Measurements from ENCODE around the gene QSOX1.

QSOX1 gene

DNA sequence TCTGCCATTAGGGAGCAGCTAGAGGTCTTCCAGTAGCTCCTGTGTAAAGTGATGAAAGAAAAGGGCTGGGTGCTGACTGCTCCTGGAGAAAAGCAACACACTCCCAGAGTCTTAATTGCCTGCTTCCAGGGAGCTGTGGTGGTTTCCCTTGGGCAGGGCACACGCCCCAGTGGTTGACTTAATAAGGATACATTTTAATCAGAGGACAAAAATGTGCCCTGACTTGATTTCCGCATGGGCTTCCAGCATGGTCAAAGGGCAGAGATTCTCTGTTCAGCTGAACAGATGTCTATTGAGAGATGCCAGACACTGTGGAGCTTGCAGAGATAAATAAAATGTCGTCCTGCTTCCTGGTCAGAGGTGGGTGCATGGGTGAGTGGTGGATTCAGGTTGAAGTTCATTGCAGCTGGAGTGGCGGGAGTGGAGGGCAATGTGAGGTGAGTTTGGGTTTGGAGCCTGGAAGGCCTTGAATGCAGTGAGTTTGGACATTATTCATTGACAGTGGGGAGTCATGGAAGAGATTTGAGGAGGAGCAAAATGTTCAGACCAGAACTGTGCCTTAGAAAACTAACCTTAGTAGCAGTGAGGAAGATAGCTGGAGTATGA lies 16.0 kb downstream of the QSOX1 start:
- DNase-seq, result no peak

DNA sequence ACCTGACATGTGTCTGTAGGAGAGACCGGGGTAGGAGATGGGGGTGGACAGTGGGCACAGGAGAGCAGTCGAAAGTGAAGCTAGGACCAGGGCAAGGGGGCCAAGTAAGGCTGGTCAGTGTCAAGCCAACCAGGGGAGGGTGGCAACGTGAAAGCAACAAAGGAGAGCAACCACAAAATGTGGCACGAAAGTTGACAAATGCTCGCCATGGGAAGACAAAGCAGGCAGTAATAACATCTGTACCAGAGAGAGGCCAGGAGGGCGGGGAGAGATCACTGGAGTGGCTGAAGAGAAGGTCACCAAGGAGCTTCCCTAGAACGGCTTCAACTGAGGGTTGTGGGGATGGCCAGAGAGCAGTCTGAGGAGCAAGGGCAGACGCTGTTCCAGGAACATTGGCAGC lies 17.0 kb downstream of the QSOX1 start:
- no peak for DNase-seq

DNA sequence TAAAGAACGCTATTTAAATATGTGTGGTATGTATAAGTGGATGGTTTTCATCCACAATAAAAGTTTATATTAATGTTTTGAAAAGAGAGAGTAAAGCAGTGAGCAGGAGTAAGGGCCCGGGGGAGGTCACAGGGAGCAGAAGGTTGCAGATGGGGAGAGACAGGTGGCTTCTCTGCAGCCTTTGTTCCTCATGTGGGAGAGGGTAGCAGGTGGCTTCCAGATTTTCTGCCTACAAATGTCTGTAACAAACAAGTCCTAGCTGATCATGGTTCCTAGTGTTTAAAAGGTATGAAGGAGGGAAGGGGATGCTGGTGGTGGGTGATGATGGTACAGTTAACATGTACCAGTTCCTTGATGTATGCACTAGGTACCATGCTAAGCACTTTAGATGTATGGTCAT lies 18.8 kb downstream of the QSOX1 start:
- no peak for DNase-seq

DNA sequence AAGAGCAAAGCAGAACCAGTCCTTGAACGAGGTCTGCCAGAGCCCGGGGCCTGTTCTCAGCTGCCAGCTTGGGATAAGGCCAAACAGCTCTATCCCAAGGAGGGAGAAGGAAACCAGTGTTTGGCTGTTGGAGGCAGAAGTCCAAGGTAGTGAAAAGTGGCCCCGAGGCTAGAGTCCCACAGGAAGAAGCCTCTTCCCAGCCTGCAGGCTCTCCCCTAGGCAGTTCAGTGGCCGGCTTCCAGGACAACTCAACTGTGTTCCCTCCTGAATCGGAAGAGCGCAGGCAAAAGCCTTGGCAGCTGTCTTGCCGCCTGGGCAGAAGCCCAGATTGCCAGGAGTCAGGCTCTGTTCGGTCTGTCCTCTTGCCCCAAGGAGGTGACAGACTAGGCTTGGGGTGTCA lies 19.3 kb downstream of the QSOX1 start:
- DNase-seq, result no peak

DNA sequence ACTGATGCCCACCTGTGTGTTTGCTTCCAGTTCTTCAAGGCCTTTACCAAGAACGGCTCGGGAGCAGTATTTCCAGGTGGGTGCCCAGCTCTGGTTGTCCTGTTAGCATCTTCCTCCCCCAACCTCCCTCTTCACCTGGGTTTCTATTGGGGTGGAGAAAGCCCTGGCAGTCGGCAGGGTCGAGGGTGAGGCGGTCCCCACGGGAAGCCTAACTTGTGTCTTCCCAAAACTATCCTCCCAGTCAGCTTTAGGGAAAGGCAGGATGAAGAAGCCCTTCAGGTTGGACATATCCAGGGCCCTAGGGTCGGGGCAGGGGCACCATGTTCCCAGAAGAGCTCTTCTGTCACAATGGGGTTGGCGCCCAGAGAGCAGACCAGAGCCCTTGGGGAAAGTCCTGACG lies 20.6 kb downstream of the QSOX1 start:
- DNase-seq, result no peak

DNA sequence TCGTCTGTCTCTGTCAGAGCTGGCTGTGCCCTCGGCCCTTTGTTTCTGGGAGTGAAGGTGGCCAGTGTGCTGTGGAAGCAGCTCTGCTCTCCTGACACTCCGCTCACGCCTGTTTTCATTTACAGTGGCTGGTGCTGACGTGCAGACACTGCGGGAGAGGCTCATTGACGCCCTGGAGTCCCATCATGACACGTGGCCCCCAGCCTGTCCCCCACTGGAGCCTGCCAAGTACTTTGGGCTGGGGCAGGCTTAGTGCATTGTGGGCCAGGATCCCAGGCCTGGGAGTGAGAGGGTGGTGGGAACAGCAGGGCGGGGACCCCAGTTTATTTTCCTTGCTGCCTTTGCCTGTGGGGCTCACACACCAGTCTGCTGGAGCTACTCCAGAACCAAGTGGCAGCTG lies 21.1 kb downstream of the QSOX1 start:
- no peak for DNase-seq

DNA sequence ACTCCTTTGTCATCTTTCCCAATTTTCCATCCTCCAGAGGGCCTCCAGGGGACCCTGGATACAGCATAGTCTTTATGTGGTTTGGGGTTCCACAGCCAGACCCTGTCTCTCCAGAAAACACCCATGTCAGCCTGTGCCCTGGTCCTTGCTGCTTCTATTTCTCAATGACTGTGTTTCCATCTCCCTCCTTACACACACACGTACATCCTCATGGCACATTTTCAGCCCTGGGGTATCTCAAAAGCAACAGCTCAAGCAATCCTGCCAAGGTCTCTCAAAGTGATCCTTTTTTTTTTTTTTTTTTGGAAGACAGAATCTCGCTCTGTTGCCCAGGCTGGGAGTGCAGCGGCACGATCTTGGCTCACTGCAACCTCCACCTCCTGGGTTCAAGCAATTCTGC lies 22.3 kb downstream of the QSOX1 start:
- no peak for DNase-seq

DNA sequence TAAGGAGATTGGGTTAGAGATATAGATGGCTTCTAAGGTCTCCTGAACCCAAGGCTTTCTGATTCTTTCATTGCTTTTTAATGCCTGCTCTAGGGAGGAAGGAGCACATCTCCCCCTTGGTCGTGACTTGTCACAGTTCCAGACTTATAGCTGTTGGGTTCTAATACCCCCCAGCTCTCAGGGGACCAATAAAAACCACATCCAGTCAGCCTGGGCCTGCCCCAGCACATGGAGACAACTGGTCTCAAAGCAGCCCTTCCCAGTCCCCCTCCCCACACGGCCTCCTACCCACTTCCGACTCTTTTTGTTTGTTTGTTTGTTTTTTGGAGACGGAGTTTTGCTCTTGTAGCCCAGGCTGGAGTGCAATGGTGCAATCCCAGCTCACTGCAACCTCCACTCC lies 23.3 kb downstream of the QSOX1 start:
- DNase-seq, result no peak

DNA sequence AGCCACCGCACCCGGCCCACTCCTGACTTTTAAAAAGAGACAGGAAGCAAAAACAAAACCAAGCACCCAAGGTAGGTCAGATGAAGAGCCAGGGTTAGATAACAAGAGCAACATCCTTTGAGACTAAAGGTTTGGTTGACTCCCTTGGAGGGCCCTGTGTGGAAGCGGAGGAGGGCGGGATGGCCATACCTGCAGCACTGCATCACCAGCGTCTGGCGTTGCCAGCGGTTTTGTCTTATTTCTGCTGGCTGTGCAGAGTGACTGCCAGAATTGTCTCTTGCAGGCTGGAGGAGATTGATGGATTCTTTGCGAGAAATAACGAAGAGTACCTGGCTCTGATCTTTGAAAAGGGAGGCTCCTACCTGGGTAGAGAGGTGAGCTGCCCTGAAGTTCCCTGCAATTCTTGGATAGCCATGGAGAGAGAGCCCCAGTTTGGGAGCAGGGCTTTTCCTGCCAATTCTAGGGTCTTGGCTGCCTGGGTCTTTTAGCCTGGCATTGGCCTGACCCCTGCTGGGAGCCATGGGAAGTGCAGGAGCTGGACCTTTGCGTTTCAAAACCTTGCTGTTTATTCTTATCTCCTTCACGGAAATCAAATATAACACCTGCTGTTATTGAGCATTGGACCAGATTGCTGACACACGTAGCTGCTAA lies 24.0 kb downstream of the QSOX1 start:
- peak; percentile 56 for DNase-seq

DNA sequence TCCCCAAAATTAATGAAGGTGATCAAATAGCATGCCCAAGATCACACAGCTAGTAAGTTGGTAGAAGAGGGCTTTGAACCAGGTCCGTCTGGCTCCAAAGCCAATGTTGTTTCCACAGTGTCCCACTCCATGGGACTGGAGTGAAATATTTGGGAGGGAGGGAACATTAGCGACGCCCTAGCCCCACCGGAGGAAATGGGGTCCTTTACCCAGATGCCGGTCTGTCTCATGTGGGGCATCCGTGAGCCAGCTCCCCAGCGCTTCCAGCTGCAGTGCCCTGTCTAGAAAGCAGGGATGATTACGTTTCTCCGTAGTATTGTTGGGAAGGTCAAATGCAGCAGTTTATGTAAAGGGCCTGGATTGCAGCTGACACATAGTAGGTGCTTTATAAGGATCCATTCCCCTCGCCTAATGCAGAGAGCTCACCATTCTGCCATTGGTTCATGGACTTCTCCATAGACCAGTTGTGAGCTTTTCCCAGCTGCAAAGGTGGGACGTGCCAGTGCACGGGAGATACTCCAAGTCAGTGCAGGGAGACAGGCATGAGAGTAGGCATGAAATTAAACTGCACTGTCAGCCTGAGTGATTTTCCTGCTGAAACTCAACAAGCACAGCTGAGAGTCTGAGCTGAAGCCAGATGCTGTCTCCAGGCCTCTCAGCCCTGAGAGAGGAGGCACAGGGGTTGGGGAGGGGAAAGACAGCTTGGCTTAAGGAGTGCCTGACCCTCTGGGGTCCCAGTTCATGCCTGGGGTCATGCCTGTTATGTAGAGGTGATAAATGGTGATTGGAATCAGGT lies 24.7 kb downstream of the QSOX1 start:
- no peak for DNase-seq

DNA sequence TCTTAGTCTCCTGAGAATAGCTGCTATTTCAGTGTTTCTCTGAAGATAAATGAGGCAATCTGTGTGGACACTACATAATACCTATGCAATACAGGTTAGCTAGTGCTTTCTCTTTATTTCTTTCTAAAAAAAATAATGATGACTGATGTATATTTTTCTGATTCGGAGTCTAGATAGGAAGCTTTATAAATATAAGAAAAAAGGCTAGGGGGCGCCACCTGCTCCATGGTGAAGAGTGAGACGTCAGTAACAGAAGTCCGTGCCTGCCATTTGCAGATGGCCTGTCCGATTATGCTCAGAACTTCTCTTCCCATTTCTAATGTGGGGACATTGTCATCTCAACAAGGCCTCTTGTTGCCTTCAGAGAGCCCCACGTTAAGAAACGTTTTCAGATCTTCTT lies 26.4 kb downstream of the QSOX1 start:
- DNase-seq, result no peak

DNA sequence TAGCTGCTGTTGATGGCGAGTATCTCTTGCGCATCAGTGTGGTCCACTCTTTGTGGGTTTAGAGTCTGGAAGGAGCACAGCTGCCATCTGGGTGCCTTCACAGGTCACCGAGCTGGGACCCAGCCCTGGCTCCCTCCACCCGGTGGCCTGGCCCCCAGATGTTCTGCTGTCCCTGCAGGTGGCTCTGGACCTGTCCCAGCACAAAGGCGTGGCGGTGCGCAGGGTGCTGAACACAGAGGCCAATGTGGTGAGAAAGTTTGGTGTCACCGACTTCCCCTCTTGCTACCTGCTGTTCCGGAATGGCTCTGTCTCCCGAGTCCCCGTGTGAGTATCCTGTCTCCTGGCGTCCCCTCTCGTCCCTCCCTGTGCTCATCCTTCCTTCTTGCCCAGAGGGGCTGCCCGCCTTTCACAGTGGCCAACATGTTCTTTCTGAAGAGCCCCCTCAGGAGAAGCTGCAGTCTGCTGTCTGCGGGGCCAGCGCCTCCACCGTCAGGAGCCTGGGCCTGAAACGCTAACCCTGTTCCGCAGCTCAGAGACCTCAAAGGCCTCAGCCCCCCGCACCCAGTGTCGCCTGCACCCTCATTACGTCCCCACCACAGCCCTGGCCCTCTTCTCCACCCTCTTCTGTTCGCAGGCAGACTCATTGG lies 27.4 kb downstream of the QSOX1 start:
- no peak for DNase-seq

DNA sequence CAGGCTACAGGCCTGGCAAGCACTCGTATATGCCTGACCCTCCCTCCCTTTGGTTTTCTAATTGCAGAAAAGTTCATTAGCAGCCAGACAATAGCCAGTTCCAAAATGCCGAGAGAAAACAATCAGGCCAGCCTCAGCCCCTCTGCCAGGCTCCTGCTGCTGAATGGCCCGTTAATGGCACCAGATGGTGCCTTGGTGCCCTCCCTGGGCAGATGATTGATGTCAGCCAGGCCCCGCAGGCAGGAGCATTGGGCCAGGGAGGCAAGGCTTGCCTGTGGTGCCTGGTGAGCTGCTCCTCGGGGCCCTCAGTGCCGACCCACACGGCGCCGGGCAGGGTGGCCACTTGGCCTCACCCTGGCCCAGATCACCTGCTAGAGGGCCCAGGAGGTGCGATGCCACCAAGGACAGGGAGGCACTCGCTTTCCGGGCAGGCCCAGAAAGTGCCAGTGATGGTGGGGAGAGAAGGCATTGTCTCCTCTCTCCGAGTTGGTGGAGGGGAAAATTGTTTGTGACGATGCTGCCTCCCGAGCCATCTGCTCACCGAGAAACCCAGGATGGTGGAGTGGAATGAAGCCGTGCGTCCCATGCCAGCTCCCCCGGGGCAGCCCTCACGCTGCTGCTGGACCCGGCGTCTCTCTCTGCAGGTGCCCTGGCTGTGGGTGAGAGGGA lies 28.1 kb downstream of the QSOX1 start:
- DNase-seq, result no peak

DNA sequence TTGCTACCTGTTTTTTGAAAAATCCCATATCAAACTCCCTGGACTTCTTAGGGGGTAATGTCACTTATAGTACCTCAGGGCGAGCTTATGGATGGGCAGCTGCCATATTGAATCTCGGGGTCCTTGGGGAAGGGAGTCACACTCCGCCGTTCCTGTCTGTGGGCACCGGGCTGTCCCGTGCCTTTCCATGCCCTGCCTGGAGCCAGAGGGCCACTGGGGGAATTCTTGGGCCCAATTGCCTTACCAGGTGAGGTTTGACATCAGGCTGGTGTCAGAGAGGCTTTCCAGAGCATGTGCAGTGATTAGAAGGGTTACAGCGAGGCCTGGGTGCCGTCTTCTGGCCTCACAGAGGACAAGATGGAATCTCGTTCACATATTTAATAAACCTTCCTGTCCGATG lies 28.8 kb downstream of the QSOX1 start:
- DNase-seq, result no peak

DNA sequence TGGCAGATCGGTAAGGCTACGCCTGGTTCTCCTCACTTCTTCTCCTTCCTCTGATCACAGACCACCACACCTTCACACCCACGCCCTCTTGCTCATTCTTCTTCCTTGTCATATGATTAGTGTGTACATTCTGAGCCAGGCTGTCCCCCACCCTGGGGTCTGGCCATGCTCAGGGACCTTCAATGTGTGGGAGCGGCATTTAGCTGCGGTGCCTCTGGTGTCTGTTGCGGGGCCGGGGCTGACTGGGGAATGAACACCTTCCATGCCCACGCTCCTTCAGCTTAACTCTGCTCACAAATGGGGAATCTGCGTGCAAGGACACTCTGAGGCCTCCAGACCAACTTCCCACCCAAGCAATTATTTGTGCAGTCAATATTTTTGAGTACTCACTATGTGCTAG lies 29.4 kb downstream of the QSOX1 start:
- DNase-seq, result no peak

DNA sequence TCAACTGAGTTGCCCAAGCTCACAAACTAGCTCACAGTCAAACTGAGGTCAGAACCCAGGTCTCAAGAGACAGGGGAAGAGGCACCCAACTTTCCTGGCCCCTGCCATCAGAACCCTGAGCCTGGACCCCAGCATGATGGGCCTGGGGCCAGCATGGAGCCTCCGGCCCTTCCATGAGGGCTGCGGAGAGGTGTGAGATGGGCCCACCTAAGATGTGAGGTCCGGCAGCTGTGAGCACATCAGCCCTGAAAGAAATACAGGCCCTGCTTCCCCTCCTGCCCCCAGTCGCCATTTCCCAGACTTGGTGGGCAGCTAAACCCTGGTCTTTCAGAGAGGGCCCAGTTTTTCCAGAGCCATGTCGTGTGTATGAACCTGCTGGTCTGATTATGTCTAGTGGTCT lies 30.6 kb downstream of the QSOX1 start:
- DNase-seq, result no peak

DNA sequence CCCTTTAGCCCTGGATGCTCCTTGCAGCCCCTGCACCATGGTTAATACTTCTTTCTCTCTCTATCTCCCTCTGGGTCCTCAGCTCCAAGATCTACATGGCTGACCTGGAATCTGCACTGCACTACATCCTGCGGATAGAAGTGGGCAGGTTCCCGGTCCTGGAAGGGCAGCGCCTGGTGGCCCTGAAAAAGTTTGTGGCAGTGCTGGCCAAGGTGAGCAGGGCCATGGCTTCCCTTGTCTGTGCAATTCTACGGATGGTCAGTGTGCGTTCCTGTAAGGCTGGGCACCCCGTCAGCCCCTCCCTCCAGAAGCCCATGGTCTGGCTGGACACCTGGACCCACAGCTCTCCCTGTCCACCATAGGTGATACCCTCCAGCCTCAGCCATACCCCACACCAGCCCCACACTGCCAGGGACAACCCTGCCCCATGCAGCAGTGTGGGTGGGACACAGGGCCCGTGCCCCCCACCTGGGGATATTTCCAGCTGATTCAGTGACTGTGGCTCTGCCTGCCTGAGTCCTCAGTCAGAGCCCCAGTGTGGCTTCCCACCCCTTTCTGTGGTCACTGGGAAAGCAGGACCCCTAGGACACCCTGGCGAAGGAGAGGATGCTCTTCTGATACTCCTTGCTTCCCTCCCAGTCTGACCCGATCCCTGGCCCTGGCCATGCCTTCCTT lies 31.4 kb downstream of the QSOX1 start:
- DNase-seq, result no peak

DNA sequence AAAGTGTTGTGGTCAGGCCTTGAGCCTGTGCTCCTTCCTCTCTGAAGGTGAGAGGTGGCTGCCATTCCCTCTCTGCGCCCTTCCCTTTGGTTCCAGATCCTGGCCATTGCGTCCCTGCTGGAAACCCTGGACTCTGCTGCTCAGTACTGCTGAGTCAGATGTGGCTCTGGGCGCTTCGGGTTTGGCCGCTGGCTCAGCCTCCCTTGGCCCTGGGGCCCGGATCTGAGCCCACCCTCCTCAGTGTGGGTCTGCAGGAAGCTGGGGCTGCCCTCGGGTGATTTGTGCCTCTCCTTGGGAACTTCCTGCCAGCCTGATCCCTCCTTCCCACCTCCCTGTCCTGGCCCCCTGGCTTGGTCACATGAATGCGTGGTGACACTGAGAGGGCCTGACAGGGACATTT lies 32.2 kb downstream of the QSOX1 start:
- DNase-seq, result no peak

DNA sequence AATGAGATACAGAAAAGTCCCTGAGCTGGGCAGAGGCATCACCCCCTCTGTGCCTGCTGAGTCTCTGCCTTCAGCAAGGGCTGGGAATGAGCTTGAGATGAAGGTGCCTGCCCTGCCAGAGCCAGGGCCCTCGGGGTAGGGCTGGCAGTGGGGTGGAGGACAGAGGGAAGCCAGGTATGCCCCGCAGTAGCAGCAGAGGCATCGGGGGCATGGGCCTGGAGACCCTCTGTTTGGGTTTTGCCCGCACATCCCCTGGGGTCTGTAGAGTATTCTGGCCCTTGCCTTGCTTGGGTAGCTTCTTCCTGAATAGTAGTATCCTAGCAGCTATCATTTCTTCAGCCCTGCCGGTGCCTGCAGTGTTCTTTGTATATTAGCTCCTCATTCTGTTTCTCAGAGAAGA lies 33.0 kb downstream of the QSOX1 start:
- DNase-seq, result no peak

DNA sequence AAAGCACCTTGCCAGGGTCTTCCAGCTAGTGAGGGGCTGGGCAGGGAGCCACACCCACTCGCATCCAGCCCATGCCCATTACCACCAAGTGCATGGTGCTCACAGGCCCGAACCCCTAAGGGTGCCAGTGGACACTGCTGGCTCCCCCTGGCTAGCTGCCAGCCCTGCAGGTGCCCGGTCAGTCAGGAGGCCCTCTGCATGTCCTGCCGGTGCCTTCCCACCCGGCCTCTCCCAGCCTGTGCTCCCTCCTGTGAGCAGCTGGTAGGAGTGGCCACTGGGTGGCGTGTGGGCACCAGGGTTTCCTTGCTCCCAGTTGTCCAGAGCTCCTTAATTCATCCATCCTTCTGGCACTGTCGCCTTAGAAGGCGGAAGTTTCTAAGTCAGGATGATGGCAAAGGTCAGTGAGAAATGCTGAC lies 33.4 kb downstream of the QSOX1 start:
- no peak for DNase-seq

DNA sequence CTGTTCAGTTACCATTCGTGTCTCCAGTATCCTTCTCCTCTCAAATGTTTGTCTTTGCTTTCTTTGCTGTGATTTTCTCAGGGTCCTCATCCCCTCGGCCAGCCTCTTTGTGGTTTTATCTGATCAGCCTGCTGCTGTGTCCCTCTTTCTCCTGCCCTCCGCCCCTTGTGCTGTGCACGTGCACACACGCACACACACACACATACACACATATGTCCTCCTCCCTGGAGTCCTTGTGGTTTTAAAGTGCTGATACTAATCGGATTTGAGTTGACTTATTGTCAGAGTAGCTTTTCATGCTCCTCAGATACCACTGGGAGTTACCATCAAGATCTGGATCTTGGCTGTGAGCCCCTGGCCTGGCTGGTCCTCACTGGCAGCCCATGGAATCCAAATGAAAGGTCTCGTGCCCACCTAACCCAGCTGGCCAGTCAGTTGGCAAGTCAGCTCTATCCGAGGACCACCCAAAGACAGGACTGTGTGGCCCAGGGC lies 34.1 kb downstream of the QSOX1 start:
- no peak for DNase-seq

DNA sequence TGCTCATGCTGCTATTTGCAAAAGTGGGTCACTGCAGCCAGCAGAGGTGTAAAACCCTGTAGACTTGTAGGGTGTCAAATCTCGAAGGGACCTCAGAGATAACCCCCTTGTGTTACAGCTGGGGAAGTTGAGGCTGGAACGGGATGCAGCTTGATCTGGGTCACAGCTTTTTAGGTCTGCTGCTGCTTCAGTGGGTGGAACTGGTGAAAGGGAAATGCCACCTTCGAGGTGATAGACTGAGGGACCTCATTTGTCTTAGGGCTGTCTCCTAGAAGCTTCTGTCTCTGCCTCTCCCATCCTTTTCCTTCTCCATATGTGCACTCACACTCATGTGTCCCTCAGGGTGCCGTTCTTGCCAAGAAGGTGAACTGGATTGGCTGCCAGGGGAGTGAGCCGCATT lies 35.4 kb downstream of the QSOX1 start:
- peak; percentile 5 for DNase-seq

DNA sequence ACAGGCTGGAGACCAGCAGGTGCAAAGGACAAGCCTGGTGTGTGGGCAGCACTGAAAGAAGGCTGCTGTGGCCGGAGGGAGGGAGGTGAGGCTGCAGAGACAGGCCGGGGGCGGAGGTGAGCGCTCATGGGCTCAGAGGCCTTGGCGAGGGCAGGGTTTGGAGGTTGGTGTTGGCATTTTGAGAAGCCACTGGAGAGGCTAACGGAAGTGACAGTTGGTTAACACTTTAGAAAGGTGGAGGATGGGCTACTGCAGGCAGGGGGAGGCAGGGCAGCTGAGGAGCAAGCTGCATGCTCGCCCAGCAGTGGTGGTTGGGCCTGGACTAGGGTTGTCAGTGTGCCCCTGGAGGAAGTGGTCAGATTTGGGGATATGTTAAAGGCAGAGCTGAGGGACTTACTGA lies 37.5 kb downstream of the QSOX1 start:
- DNase-seq, result no peak
